Chondrocyte (in vitro differentiated cells): ENCODE results near the gene FAAP20. TPM values are rescaled to one million over a fixed set of nuclear protein-coding genes. Genes with fewer than 3 reads are reported as not detected.

Experiments used
- DNase-seq: peaks from one replicate; pipeline ENCODE4 v3.0.0; 2021; ENCODE audit warnings: mixed read lengths, low spot score
- H3K27ac Mint-ChIP-seq: one replicate; pipeline ENCODE4 v1.8.0; 2021; ENCODE audit warnings: mild to moderate bottlenecking, moderate library complexity, mixed read lengths; ENCODE audit not compliant: unreplicated experiment
- H3K27me3 Mint-ChIP-seq: 2 replicates; pipeline ENCODE4 v1.8.0; 2021; ENCODE audit warnings: low read depth, mixed read lengths
- H3K36me3 Mint-ChIP-seq: 2 replicates; pipeline ENCODE4 v1.8.0; 2021; ENCODE audit warnings: low read depth, mixed read lengths
- H3K4me1 Mint-ChIP-seq: 2 replicates; pipeline ENCODE4 v1.8.0; 2021; ENCODE audit warnings: low read depth, mild to moderate bottlenecking, mixed read lengths
- H3K4me3 Mint-ChIP-seq: one replicate; pipeline ENCODE4 v1.8.0; 2021; ENCODE audit warnings: mild to moderate bottlenecking, moderate library complexity, mixed read lengths; ENCODE audit not compliant: unreplicated experiment
- H3K9me3 Mint-ChIP-seq: 2 replicates; pipeline ENCODE4 v1.8.0; 2021; ENCODE audit warnings: low read depth, mixed read lengths
- CTCF ChIP-seq: fragments of 200-600 bp; sonication (generic); IDR thresholded peaks from 2 replicates; pipeline ENCODE4 v1.5.0; 2021; ENCODE audit warnings: antibody characterized with exemption, mild to moderate bottlenecking, moderate library complexity
- total RNA-seq: library from RNA; stranded (reverse); gene quantifications from 3 replicates; pipeline ENCODE4 v1.2.1, GENCODE V29; 2021

The FAAP20 gene
- total RNA-seq, 1 donor from 2014 or later, result 69.2 TPM

GRCh38 chr1:2163205-2163604, 31.4 kb downstream of the FAAP20 start:
- no peaks in the 10 kb centered on the region for H3K27me3 Mint-ChIP-seq
- peak; percentile 44 for TF ChIP-seq CTCF
- H3K27ac Mint-ChIP-seq, result no peak overlapping the region
- no peak overlapping the region for H3K4me3 Mint-ChIP-seq
- peaks cover 3% of the 10 kb centered on the region for H3K36me3 Mint-ChIP-seq
- DNase-seq, result no peak
- H3K4me1 Mint-ChIP-seq, result no peaks in the 10 kb centered on the region
- H3K9me3 Mint-ChIP-seq, result peaks cover 5% of the 10 kb centered on the region

GRCh38 chr1:2160451-2161300, 33.9 kb downstream of the FAAP20 start:
- H3K9me3 Mint-ChIP-seq, result peaks cover 5% of the 10 kb centered on the region
- no peak overlapping the region for H3K27ac Mint-ChIP-seq
- no peak for TF ChIP-seq CTCF
- no peaks in the 10 kb centered on the region for H3K4me1 Mint-ChIP-seq
- H3K36me3 Mint-ChIP-seq, result peaks cover 5% of the 10 kb centered on the region
- H3K4me3 Mint-ChIP-seq, result no peak overlapping the region
- no peak for DNase-seq
- no peaks in the 10 kb centered on the region for H3K27me3 Mint-ChIP-seq

- H3K27ac Mint-ChIP-seq, result no peak overlapping the region
- H3K36me3 Mint-ChIP-seq, result peaks cover 5% of the 10 kb centered on the region
- no peak for TF ChIP-seq CTCF
- DNase-seq, result no peak
- H3K27me3 Mint-ChIP-seq, result no peaks in the 10 kb centered on the region
- no peaks in the 10 kb centered on the region for H3K4me1 Mint-ChIP-seq
- H3K4me3 Mint-ChIP-seq, result no peak overlapping the region
- peaks cover 9% of the 10 kb centered on the region for H3K9me3 Mint-ChIP-seq
Measured at GRCh38 chr1:2159124-2159523, 35.4 kb downstream of the FAAP20 start.

- Mint-ChIP-seq H3K9me3 (peaks cover 6% of the 10 kb centered on the region), H3K4me3 (no peak overlapping the region), H3K27ac (no peak overlapping the region), H3K36me3 (peaks cover 3% of the 10 kb centered on the region), H3K27me3 (no peaks in the 10 kb centered on the region), H3K4me1 (no peaks in the 10 kb centered on the region)
- DNase-seq, result no peak
- no peak for TF ChIP-seq CTCF
Measured at GRCh38 chr1:2158272-2158671, 36.3 kb downstream of the FAAP20 start.

- no peak overlapping the region for H3K27ac Mint-ChIP-seq
- H3K36me3 Mint-ChIP-seq, result peaks cover 3% of the 10 kb centered on the region
- no peak for DNase-seq
- H3K4me1 Mint-ChIP-seq, result no peaks in the 10 kb centered on the region
- no peak overlapping the region for H3K4me3 Mint-ChIP-seq
- TF ChIP-seq CTCF, result no peak
- H3K27me3 Mint-ChIP-seq, result no peaks in the 10 kb centered on the region
- peaks cover 6% of the 10 kb centered on the region for H3K9me3 Mint-ChIP-seq
Measured at GRCh38 chr1:2157856-2158255, 36.7 kb downstream of the FAAP20 start.
